Endodermal cell (in vitro differentiated cells): ENCODE results near the gene CAMK2B. TPM values are rescaled to one million over a fixed set of nuclear protein-coding genes. Genes with fewer than 3 reads are reported as not detected.
A peak's percentile ranks its signal among the peaks of the same experiment; 100 is the strongest.

Source experiments
- DNase-seq: peaks from one replicate; pipeline ENCODE4 v3.0.0-alpha.2; 2017
- H3K27ac ChIP-seq: 2 replicates; pipeline ENCODE4 v1.5.1; 2013; ENCODE audit warnings: mild to moderate bottlenecking, low read depth, low read length, moderate library complexity
- H3K27me3 ChIP-seq: 2 replicates; pipeline ENCODE4 v1.6.1; 2013; ENCODE audit warnings: mild to moderate bottlenecking, low read length, moderate library complexity; ENCODE audit not compliant: insufficient read depth, control insufficient read depth, poor library complexity, severe bottlenecking
- H3K36me3 ChIP-seq: 2 replicates; pipeline ENCODE4 v1.7.0; 2013; ENCODE audit warnings: mild to moderate bottlenecking, low read length, moderate library complexity; ENCODE audit not compliant: control insufficient read depth, insufficient read depth
- H3K4me1 ChIP-seq: one replicate; pipeline ENCODE4 v1.7.0; 2013; ENCODE audit warnings: low read length; ENCODE audit not compliant: control insufficient read depth, insufficient read depth
- H3K4me3 ChIP-seq: 2 replicates; pipeline ENCODE4 v1.5.1; 2013; ENCODE audit warnings: mild to moderate bottlenecking, low read length, moderate library complexity
- H3K9ac ChIP-seq: 2 replicates; pipeline ENCODE4 v1.6.1; 2013; ENCODE audit warnings: mild to moderate bottlenecking, low read length, moderate library complexity; ENCODE audit not compliant: poor library complexity, severe bottlenecking; ENCODE audit errors: extremely low read depth
- H3K9me3 ChIP-seq: 2 replicates; pipeline ENCODE4 v1.6.1; 2013; ENCODE audit warnings: mild to moderate bottlenecking, low read length, moderate library complexity; ENCODE audit not compliant: control insufficient read depth
- H3K27ac Mint-ChIP-seq: 2 replicates; pipeline ENCODE4 v1.8.0; 2020; ENCODE audit warnings: mixed read lengths
- H3K27me3 Mint-ChIP-seq: 2 replicates; pipeline ENCODE4 v1.8.0; 2021; ENCODE audit warnings: mild to moderate bottlenecking, mixed read lengths; ENCODE audit not compliant: insufficient read depth
- H3K36me3 Mint-ChIP-seq: 2 replicates; pipeline ENCODE4 v1.8.0; 2020; ENCODE audit warnings: low read depth, mixed read lengths
- H3K4me1 Mint-ChIP-seq: 2 replicates; pipeline ENCODE4 v1.8.0; 2020; ENCODE audit warnings: mixed read lengths
- H3K4me3 Mint-ChIP-seq: 2 replicates; pipeline ENCODE4 v1.8.0; 2020; ENCODE audit warnings: mild to moderate bottlenecking, moderate library complexity, mixed read lengths
- H3K9me3 Mint-ChIP-seq: 2 replicates; pipeline ENCODE4 v1.8.0; 2020; ENCODE audit warnings: mild to moderate bottlenecking, mixed read lengths
- CTCF ChIP-seq: fragments of 200-600 bp; sonication (generic); conservative IDR thresholded peaks from 2 replicates; pipeline ENCODE4 v1.5.0; 2021; ENCODE audit warnings: antibody characterized with exemption, mild to moderate bottlenecking
- WGBS, 2 experiments: methylation state at CpG; one replicate each; pipeline versions ENCODE4 v1.1.5 to v1.1.7; 2013; ENCODE audit warnings: missing lambda C conversion rate in 2 of 2, mixed read lengths in 1 of 2; ENCODE audit not compliant: insufficient coverage in 1 of 2, insufficient read length in 1 of 2; 5-methylcytosine and 5-hydroxymethylcytosine counted together
- long read RNA-seq, 4 experiments: library from polyadenylated mRNA in 2 of 4; library from RNA in 1 of 4; library from capped mRNA in 1 of 4; stranded (forward) in 3 of 4; unstranded in 1 of 4; transcript quantifications; one replicate each; pipeline ENCODE4 v2.0.0, GENCODE V29; 2020 to 2021; ENCODE audit warnings: inconsistent platforms in 1 of 4
- polyA plus RNA-seq, 2 experiments: library from polyadenylated mRNA; stranded (reverse); fragments of 50-300 nt; gene quantifications; one replicate each; pipeline ENCODE4 v1.2.3, GENCODE V29; 2013
- total RNA-seq, 2 donors: library from RNA; stranded (reverse); fragmentation: NEBNext Ultra II Directional in 1 of 2; extraction: Animal tissue kit (Norgen Biotek cat#: 25700) in 1 of 2; gene quantifications; 2 replicates in 1 of 2; 3 replicates in 1 of 2; pipeline ENCODE4 v1.2.1, GENCODE V29; 2021

Gene CAMK2B
- under 1 TPM in 1 of 2 donors, not detected in 1; 0.26 TPM for total RNA-seq
- 0.32 TPM for polyA plus RNA-seq (2013, experiment 1 of 2)
- polyA plus RNA-seq (2013, experiment 2 of 2) = 1.6 TPM
- long read RNA-seq, experiment 1 = 0 reads
- long read RNA-seq, experiment 2 = 0 reads
- long read RNA-seq, experiment 3, partial matches to known transcripts = 0 of 1 reads
- long read RNA-seq, experiment 3, other reads (novel, unspliced or antisense) = 0 of 1 reads
- long read RNA-seq, experiment 4 = 0 reads

GRCh38 chr7:44325201-44325671, at the start of gene CAMK2B:
Gene CAMK2B, minus strand, starts transcription at chr7:44325594. Its CDS starts 173 bp downstream, at chr7:44325421.
- Histone ChIP-seq H3K9me3 (no peaks in the 10 kb centered on the region), H3K4me3 (no peak within 1 kb of the TSS), H3K27ac (no peak within 1 kb of the TSS), H3K9ac (no peak within 1 kb of the TSS), H3K27me3 (peaks cover 75% of the 10 kb centered on the region), H3K36me3 (no peaks in the 10 kb centered on the region), H3K4me1 (no peaks in the 10 kb centered on the region)
- Mint-ChIP-seq H3K4me1 (peaks cover 7% of the 10 kb centered on the region), H3K9me3 (no peaks in the 10 kb centered on the region), H3K36me3 (no peaks in the 10 kb centered on the region), H3K4me3 (peak within 1 kb of the TSS; percentile 74), H3K27ac (no peak within 1 kb of the TSS), H3K27me3 (peaks cover 73% of the 10 kb centered on the region)
- TF ChIP-seq CTCF = no peak
- peak; percentile 68 for DNase-seq
- 1 to 2% methylated on average over 22 to 85 of the region's 85 CpGs for WGBS, 2 experiments

GRCh38 chr7:44374007-44374763, 48.8 kb upstream of the CAMK2B start:
- no peak overlapping the region for H3K4me3 ChIP-seq
- H3K4me1 ChIP-seq = no peaks in the 10 kb centered on the region
- no peaks in the 10 kb centered on the region for H3K36me3 ChIP-seq
- Mint-ChIP-seq H3K27me3 (peaks cover 16% of the 10 kb centered on the region), H3K4me1 (peaks cover 5% of the 10 kb centered on the region), H3K27ac (no peak overlapping the region), H3K4me3 (no peak overlapping the region), H3K36me3 (no peaks in the 10 kb centered on the region), H3K9me3 (no peaks in the 10 kb centered on the region)
- DNase-seq = no peak
- H3K27me3 ChIP-seq = peaks cover 7% of the 10 kb centered on the region
- no peak for TF ChIP-seq CTCF
- H3K9me3 ChIP-seq = no peaks in the 10 kb centered on the region
- WGBS, 2 experiments = 86 to 88% methylated on average over 4 to 12 of the region's 12 CpGs
- H3K27ac ChIP-seq = no peak overlapping the region
- no peak overlapping the region for H3K9ac ChIP-seq

GRCh38 chr7:44373418-44373740, 48.0 kb upstream of the CAMK2B start:
- H3K4me1 ChIP-seq = no peaks in the 10 kb centered on the region
- no peak overlapping the region for H3K9ac ChIP-seq
- Mint-ChIP-seq H3K27me3 (peaks cover 17% of the 10 kb centered on the region), H3K9me3 (no peaks in the 10 kb centered on the region), H3K4me1 (no peaks in the 10 kb centered on the region), H3K4me3 (no peak overlapping the region), H3K36me3 (no peaks in the 10 kb centered on the region), H3K27ac (no peak overlapping the region)
- 90% methylated on average over 2 of the region's 2 CpGs; no CpG with 5 or more reads in 1 of the 2 experiments for WGBS, 2 experiments
- no peak overlapping the region for H3K4me3 ChIP-seq
- H3K27me3 ChIP-seq = peaks cover 11% of the 10 kb centered on the region
- no peaks in the 10 kb centered on the region for H3K36me3 ChIP-seq
- no peak for DNase-seq
- no peak for TF ChIP-seq CTCF
- H3K9me3 ChIP-seq = no peaks in the 10 kb centered on the region
- no peak overlapping the region for H3K27ac ChIP-seq
